Nephron (organoid): ENCODE results near the gene FUCA1.
"Not testable (repeated sequence)": the region's sequence is repeated elsewhere in the genome, so short reads cannot be mapped to it uniquely, and the experiment has no call there.

ENCODE experiments used
- H3K27ac Mint-ChIP-seq, 3 experiments: 2 replicates each; pipeline ENCODE4 v1.8.0; 2020; ENCODE audit warnings: mixed read lengths in 3 of 3, mild to moderate bottlenecking in 2 of 3, moderate library complexity in 1 of 3
- H3K27me3 Mint-ChIP-seq: 2 replicates; pipeline ENCODE4 v1.8.0; 2021; ENCODE audit warnings: low read depth, mild to moderate bottlenecking, moderate library complexity, mixed read lengths
- H3K36me3 Mint-ChIP-seq: 2 replicates; pipeline ENCODE4 v1.8.0; 2020; ENCODE audit warnings: low read depth, mixed read lengths
- H3K4me1 Mint-ChIP-seq: 2 replicates; pipeline ENCODE4 v1.8.0; 2020; ENCODE audit warnings: mixed read lengths
- H3K4me3 Mint-ChIP-seq, 3 experiments: 2 replicates each; pipeline ENCODE4 v1.8.0; 2020; ENCODE audit warnings: mild to moderate bottlenecking in 3 of 3, mixed read lengths in 3 of 3, moderate library complexity in 2 of 3
- H3K9me3 Mint-ChIP-seq: 2 replicates; pipeline ENCODE4 v1.8.0; 2020; ENCODE audit warnings: mixed read lengths
- TF ChIP-seq, protein P1 (sequence below), 3 experiments: fragments of 200-600 bp; sonication (generic); IDR thresholded peaks; one replicate each; pipeline ENCODE4 v1.5.0; 2021; ENCODE audit warnings: antibody characterized with exemption in 3 of 3; ENCODE audit not compliant: unreplicated experiment in 3 of 3

The FUCA1 gene

DNA sequence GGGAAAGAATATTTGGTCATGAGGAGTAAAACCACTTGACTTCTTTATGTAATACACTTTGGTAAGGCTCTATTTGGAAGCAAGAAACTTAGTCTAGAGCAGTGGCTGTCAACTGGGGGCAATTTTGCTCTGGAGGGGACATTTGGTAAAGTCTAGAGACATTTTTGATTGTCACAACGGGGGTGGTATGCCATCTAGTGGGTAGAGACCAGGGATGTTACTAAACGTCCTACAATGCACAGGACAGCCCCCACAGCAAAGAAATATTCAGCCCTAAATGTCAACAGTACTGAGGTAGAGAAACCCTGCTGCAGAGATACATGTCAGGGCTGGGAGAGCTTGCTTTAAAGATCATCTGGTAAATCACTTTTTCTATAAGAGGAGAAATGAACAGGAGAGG, 13.5 kb downstream of the FUCA1 start:
- H3K36me3 Mint-ChIP-seq, result peaks cover 41% of the 10 kb centered on the region
- peaks cover 8% of the 10 kb centered on the region for H3K9me3 Mint-ChIP-seq
- H3K4me3 Mint-ChIP-seq, result no peak overlapping the region
- TF ChIP-seq, protein P1, sequence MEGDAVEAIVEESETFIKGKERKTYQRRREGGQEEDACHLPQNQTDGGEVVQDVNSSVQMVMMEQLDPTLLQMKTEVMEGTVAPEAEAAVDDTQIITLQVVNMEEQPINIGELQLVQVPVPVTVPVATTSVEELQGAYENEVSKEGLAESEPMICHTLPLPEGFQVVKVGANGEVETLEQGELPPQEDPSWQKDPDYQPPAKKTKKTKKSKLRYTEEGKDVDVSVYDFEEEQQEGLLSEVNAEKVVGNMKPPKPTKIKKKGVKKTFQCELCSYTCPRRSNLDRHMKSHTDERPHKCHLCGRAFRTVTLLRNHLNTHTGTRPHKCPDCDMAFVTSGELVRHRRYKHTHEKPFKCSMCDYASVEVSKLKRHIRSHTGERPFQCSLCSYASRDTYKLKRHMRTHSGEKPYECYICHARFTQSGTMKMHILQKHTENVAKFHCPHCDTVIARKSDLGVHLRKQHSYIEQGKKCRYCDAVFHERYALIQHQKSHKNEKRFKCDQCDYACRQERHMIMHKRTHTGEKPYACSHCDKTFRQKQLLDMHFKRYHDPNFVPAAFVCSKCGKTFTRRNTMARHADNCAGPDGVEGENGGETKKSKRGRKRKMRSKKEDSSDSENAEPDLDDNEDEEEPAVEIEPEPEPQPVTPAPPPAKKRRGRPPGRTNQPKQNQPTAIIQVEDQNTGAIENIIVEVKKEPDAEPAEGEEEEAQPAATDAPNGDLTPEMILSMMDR (IDR thresholded peaks at IDR 0.05; ENCODE audit: unreplicated experiment in 3 of 3), result no peak
- H3K4me1 Mint-ChIP-seq, result no peaks in the 10 kb centered on the region
- H3K27me3 Mint-ChIP-seq, result no peaks in the 10 kb centered on the region
- no peak overlapping the region for H3K27ac Mint-ChIP-seq

DNA sequence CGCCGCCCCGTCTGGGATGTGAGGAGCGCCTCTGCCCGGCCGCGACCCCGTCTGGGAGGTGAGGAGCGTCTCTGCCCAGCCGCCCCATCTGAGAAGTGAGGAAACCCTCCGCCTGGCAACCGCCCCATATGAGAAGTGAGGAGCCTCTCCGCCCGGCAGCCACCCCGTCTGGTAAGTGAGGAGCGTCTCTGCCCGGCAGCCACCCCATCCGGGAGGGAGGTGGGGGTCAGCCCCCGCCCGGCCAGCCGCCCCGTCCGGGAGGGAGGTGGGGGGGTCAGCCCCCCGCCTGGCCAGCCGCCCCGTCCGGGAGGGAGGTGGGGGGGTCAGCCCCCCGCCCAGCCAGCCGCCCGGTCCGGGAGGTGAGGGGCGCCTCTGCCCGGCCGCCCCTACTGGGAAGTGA, 15.0 kb downstream of the FUCA1 start:
- not testable (repeated sequence) for H3K27ac Mint-ChIP-seq, H3K4me3 Mint-ChIP-seq, H3K4me1 Mint-ChIP-seq, H3K9me3 Mint-ChIP-seq, H3K27me3 Mint-ChIP-seq
- H3K36me3 Mint-ChIP-seq, result peaks cover 39% of the 10 kb centered on the region

DNA sequence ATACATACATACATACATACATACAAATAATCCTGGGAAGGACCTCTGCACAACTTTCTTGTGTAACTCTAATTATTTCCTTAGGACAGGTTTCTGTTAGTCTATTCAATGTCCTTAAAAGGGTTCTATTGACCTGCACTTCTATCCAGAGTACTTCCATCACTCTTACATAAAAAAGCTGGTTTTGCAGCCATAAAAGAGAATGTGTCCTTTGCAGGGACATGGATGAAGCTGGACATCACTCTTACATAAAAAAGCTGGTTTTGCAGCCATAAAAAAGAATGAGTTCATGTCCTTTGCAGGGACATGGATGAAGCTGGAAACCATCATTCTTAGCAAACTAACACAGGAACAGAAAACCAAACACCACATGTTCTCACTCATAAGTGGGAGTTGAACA, 16.7 kb downstream of the FUCA1 start:
- peak overlapping the region in 2 of 3 experiments; percentile 51 to 71 for H3K27ac Mint-ChIP-seq
- H3K4me3 Mint-ChIP-seq, H3K4me1 Mint-ChIP-seq, H3K27me3 Mint-ChIP-seq, H3K9me3 Mint-ChIP-seq: not testable (repeated sequence)
- peaks cover 49% of the 10 kb centered on the region for H3K36me3 Mint-ChIP-seq

DNA sequence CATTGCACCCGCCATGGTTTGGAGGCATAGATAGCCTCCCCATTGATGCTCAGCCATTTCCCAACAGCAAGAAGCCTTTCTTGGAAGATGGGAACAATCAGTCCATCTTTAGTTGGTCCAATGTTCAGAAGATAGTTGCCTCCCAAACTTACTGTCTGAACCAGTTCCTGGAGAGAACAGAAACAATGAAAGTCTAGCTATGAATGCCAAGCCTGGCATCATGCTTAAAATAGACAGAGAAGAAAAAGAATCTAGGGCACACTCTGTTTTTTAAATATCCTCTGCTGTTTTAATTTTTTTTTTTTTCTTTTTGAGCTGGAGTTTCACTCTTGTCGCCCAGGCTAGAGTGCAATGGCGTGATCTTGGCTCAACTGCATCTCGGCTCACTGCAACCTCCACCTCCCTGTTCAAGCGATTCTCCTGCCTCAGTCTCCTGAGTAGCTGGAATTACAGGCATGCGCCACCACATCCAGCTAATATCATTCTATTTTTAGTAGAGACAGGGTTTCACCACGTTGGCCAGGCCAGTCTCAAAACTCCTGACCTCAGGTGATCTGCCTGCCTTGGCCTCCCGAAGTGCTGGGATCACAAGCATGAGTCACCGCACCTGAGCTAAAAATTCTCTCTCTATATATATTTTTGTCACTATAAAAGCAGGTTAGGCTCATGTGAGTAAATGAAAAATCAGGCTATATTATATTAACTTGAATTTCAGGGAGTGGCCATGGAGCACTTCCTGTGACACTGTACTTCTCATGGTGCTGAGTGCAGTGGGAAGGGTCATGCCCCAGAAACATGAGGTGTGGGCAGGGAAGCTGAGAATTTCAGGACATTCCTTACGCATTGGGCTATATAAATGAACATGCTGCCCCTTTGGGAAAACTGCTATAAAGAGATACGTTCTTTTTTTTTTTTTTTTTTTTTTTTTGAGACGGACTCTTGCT, 19.1 kb downstream of the FUCA1 start:
- TF ChIP-seq, protein P1 (IDR thresholded peaks at IDR 0.05; ENCODE audit: unreplicated experiment in 3 of 3), result no peak
- H3K4me1 Mint-ChIP-seq, result no peaks in the 10 kb centered on the region
- H3K36me3 Mint-ChIP-seq, result peaks cover 41% of the 10 kb centered on the region
- peaks cover 3% of the 10 kb centered on the region for H3K9me3 Mint-ChIP-seq
- no peak overlapping the region for H3K4me3 Mint-ChIP-seq
- no peak overlapping the region for H3K27ac Mint-ChIP-seq
- no peaks in the 10 kb centered on the region for H3K27me3 Mint-ChIP-seq

DNA sequence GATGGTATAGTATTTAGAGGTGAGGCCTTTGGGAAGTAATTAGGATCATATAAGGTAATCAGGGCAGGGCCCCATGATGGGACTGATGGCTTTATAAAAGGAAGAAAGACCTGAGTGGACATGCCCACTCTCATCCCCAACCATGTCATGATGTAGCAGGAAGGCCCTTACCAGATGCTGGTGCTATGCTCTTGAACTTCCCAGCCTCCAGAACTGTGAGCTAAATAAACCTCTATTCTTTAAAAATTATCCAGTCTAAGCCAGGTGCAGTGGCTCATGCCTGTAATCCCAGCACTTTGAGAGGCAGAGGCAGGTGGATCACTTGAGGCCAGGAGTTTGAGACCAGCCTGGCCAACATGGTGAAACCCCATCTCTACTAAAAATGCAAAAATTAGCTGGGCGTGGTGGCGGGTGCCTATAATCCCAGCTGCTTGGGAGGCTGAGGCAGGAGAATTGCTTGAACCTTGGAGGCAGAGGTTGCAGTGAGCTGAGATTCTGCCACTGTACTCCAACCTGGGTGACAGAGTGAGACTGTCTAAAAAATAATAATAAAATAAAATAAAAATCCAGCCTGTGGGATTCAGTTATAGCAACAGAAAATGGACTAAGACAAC, 20.5 kb downstream of the FUCA1 start:
- not testable (repeated sequence) for H3K4me1 Mint-ChIP-seq, H3K9me3 Mint-ChIP-seq

DNA sequence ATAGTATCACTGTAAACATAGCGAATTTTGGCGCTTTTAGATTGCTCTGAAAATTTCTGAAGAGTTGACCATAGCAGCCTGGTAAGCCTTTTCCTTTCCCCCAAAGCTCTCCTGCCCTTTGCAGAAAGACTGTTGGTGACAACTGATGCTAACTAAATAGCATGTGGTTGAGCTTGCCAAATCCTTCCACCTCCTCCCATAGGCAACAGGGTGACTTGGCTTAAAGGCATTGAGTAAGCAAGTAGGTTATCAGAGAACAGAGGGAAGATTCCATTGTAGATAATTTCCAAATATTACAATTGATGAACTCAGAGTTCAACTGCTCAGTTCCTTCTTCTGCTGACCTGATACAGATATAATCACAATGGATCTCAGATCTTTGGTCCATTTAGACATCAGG, 22.9 kb downstream of the FUCA1 start:
- Mint-ChIP-seq H3K9me3 (no peaks in the 10 kb centered on the region), H3K4me3 (no peak overlapping the region), H3K4me1 (no peaks in the 10 kb centered on the region), H3K27me3 (peaks cover 6% of the 10 kb centered on the region), H3K36me3 (peaks cover 31% of the 10 kb centered on the region), H3K27ac (no peak overlapping the region)
- TF ChIP-seq, protein P1 (IDR thresholded peaks at IDR 0.05; ENCODE audit: unreplicated experiment in 3 of 3), result no peak

More for the DNA sequence above, 20.5 kb downstream of the FUCA1 start:
- H3K4me3 Mint-ChIP-seq, H3K27me3 Mint-ChIP-seq, H3K27ac Mint-ChIP-seq: not testable (repeated sequence)
- H3K36me3 Mint-ChIP-seq, result peaks cover 37% of the 10 kb centered on the region

DNA sequence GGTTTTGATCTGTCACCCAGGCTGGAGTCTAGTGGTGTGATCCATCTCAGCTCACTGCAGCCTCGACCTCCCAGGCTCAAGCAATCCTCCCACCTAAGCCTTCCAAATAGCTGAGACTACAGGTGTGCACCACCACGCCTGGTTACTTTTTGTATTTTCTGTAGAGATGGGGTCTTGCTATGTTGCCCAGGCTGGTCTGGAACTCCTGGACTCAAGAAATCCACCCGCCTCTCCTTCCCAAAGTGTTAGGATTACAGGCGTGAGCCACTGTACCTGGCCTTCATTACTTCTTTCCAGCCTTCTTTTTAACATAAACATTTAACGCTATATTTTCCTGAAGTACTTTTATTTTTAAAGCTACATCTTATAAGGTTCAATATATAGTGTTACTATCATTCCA, 24.4 kb downstream of the FUCA1 start:
- peaks cover 31% of the 10 kb centered on the region for H3K36me3 Mint-ChIP-seq
- no peak overlapping the region for H3K27ac Mint-ChIP-seq

More for the DNA sequence above, 24.4 kb downstream of the FUCA1 start:
- TF ChIP-seq, protein P1 (IDR thresholded peaks at IDR 0.05; ENCODE audit: unreplicated experiment in 3 of 3), result no peak
- H3K4me1 Mint-ChIP-seq, result no peaks in the 10 kb centered on the region
- no peaks in the 10 kb centered on the region for H3K9me3 Mint-ChIP-seq
- peaks cover 8% of the 10 kb centered on the region for H3K27me3 Mint-ChIP-seq
- no peak overlapping the region for H3K4me3 Mint-ChIP-seq
